HEK293 (cell line): Measurements from ENCODE around the gene BCAS3.
"Not testable (repeated sequence)": the region's sequence is repeated elsewhere in the genome, so short reads cannot be mapped to it uniquely, and the experiment has no call there.

Source experiments
- CTCF ChIA-PET: fragments of 350-600 bp; formaldehyde crosslinking; extraction: SDS; loops from one replicate; lab custom pipeline; 2021; ENCODE audit warnings: antibody characterized with exemption; lab: Yijun Ruan, JAX
- POLR2A ChIA-PET: fragments of 300-600 bp; formaldehyde crosslinking; extraction: SDS; loops from one replicate; lab custom pipeline; 2020; ENCODE audit warnings: antibody characterized with exemption, inconsistent platforms; lab: Yijun Ruan, JAX
- H3K27ac ChIP-seq: fragments of 200-500 bp; sonication (Bioruptor generic); 2 replicates; pipeline ENCODE4 v1.5.1; 2014; ENCODE audit warnings: low read depth, low read length, control low read depth, inconsistent platforms; ENCODE audit errors: extremely low read depth
- H3K36me3 ChIP-seq, 2 experiments: fragments of 200-500 bp in 1 of 2; sonication (Bioruptor generic) in 1 of 2; 1 replicate in 1 of 2; 2 replicates in 1 of 2; pipeline ENCODE4 v1.5.1; 2014 to 2017; ENCODE audit warnings: inconsistent platforms in 2 of 2, low read length in 2 of 2; ENCODE audit not compliant: control insufficient read depth in 2 of 2, insufficient read depth in 1 of 2
- H3K4me1 ChIP-seq: fragments of 200-500 bp; sonication (Bioruptor generic); 2 replicates; pipeline ENCODE4 v1.5.1; 2014; ENCODE audit warnings: mild to moderate bottlenecking, low read length, inconsistent platforms; ENCODE audit not compliant: control insufficient read depth, insufficient read depth
- H3K4me3 ChIP-seq: 2 replicates; pipeline ENCODE4 v1.5.1; 2011; ENCODE audit warnings: low read depth, mild to moderate bottlenecking, control low read depth, low read length, moderate library complexity
- H3K9me3 ChIP-seq: fragments of 200-500 bp; sonication (Bioruptor generic); 2 replicates; pipeline ENCODE4 v1.5.1; 2014; ENCODE audit warnings: low read depth, low read length, inconsistent platforms; ENCODE audit not compliant: control insufficient read depth, insufficient read depth
- OVOL3 ChIP-seq: fragments of 450-650 bp; formaldehyde crosslinking; IDR thresholded peaks from 2 replicates; pipeline ENCODE4 v1.5.1; 2016; ENCODE audit warnings: missing biosample characterization, missing genetic modification characterization
- REPIN1 ChIP-seq: fragments of 450-650 bp; formaldehyde crosslinking; IDR thresholded peaks from 2 replicates; pipeline ENCODE4 v1.5.1; 2017; ENCODE audit warnings: missing biosample characterization, missing genetic modification characterization, low read depth
- ZBTB1 ChIP-seq: fragments of 450-650 bp; formaldehyde crosslinking; IDR thresholded peaks from 2 replicates; pipeline ENCODE4 v1.5.1; 2016; ENCODE audit warnings: missing biosample characterization, missing genetic modification characterization
- ZBTB17 ChIP-seq: fragments of 450-650 bp; formaldehyde crosslinking; IDR thresholded peaks from 2 replicates; pipeline ENCODE4 v1.5.1; 2016; ENCODE audit warnings: missing biosample characterization, missing genetic modification characterization
- ZBTB8A ChIP-seq: fragments of 450-650 bp; formaldehyde crosslinking; IDR thresholded peaks from 2 replicates; pipeline ENCODE4 v1.5.1; 2016; ENCODE audit warnings: missing biosample characterization, missing genetic modification characterization
- ZFP3 ChIP-seq: fragments of 450-650 bp; formaldehyde crosslinking; IDR thresholded peaks from 2 replicates; pipeline ENCODE4 v1.5.1; 2016; ENCODE audit warnings: low read depth, missing biosample characterization, missing genetic modification characterization
- ZNF133 ChIP-seq: fragments of 450-650 bp; formaldehyde crosslinking; IDR thresholded peaks from 2 replicates; pipeline ENCODE4 v1.5.1; 2016; ENCODE audit warnings: missing biosample characterization, missing genetic modification characterization
- ZNF266 ChIP-seq: fragments of 450-650 bp; formaldehyde crosslinking; IDR thresholded peaks from 2 replicates; pipeline ENCODE4 v1.5.1; 2016; ENCODE audit warnings: missing biosample characterization, missing genetic modification characterization, low read depth
- ZNF394 ChIP-seq: fragments of 450-650 bp; formaldehyde crosslinking; IDR thresholded peaks from 2 replicates; pipeline ENCODE4 v1.5.1; 2016; ENCODE audit warnings: missing biosample characterization, missing genetic modification characterization, mild to moderate bottlenecking, moderate library complexity, borderline replicate concordance
- ZNF404 ChIP-seq: fragments of 450-650 bp; formaldehyde crosslinking; IDR thresholded peaks from 2 replicates; pipeline ENCODE4 v1.5.1; 2017; ENCODE audit warnings: missing biosample characterization, missing genetic modification characterization
- ZNF423 ChIP-seq: fragments of 450-650 bp; formaldehyde crosslinking; IDR thresholded peaks from 2 replicates; pipeline ENCODE4 v1.5.1; 2016; ENCODE audit warnings: missing biosample characterization, missing genetic modification characterization
- ZNF426 ChIP-seq: fragments of 450-650 bp; formaldehyde crosslinking; IDR thresholded peaks from 2 replicates; pipeline ENCODE4 v1.5.1; 2017; ENCODE audit warnings: missing biosample characterization, missing genetic modification characterization, mild to moderate bottlenecking, inconsistent platforms, moderate library complexity
- ZNF48 ChIP-seq: fragments of 450-650 bp; formaldehyde crosslinking; IDR thresholded peaks from 2 replicates; pipeline ENCODE4 v1.5.1; 2016; ENCODE audit warnings: missing biosample characterization, missing genetic modification characterization
- ZNF544 ChIP-seq: fragments of 450-650 bp; formaldehyde crosslinking; IDR thresholded peaks from 2 replicates; pipeline ENCODE4 v1.5.0; 2017; ENCODE audit warnings: missing biosample characterization, missing genetic modification characterization
- ZNF621 ChIP-seq: fragments of 450-650 bp; formaldehyde crosslinking; IDR thresholded peaks from 2 replicates; pipeline ENCODE4 v1.5.1; 2017; ENCODE audit warnings: missing biosample characterization, missing genetic modification characterization
- ZNF623 ChIP-seq: fragments of 450-650 bp; formaldehyde crosslinking; IDR thresholded peaks from 2 replicates; pipeline ENCODE4 v1.5.1; 2016; ENCODE audit warnings: missing biosample characterization, missing genetic modification characterization
- TF ChIP-seq, protein P1 (sequence below): fragments of 450-650 bp; formaldehyde crosslinking; IDR thresholded peaks from 2 replicates; pipeline ENCODE4 v1.5.1; 2016; ENCODE audit warnings: missing biosample characterization, missing genetic modification characterization
- TF ChIP-seq, protein P2 (sequence below): fragments of 450-650 bp; formaldehyde crosslinking; IDR thresholded peaks from 2 replicates; pipeline ENCODE4 v1.5.1; 2016; ENCODE audit warnings: missing biosample characterization, missing genetic modification characterization
- TF ChIP-seq, protein P3 (sequence below): fragments of 450-650 bp; formaldehyde crosslinking; IDR thresholded peaks from 2 replicates; pipeline ENCODE4 v1.5.1; 2016; ENCODE audit warnings: missing biosample characterization, missing genetic modification characterization
- TF ChIP-seq, protein P4 (sequence below): fragments of 450-650 bp; formaldehyde crosslinking; optimal IDR thresholded peaks from 2 replicates; pipeline ENCODE3; 2016; ENCODE audit warnings: missing biosample characterization, mild to moderate bottlenecking, missing genetic modification characterization
- TF ChIP-seq, protein P5 (sequence below): fragments of 450-650 bp; formaldehyde crosslinking; conservative IDR thresholded peaks from 2 replicates; pipeline ENCODE4 v1.5.1; 2016; ENCODE audit warnings: low read depth, missing biosample characterization, missing genetic modification characterization

BCAS3 gene

DNA sequence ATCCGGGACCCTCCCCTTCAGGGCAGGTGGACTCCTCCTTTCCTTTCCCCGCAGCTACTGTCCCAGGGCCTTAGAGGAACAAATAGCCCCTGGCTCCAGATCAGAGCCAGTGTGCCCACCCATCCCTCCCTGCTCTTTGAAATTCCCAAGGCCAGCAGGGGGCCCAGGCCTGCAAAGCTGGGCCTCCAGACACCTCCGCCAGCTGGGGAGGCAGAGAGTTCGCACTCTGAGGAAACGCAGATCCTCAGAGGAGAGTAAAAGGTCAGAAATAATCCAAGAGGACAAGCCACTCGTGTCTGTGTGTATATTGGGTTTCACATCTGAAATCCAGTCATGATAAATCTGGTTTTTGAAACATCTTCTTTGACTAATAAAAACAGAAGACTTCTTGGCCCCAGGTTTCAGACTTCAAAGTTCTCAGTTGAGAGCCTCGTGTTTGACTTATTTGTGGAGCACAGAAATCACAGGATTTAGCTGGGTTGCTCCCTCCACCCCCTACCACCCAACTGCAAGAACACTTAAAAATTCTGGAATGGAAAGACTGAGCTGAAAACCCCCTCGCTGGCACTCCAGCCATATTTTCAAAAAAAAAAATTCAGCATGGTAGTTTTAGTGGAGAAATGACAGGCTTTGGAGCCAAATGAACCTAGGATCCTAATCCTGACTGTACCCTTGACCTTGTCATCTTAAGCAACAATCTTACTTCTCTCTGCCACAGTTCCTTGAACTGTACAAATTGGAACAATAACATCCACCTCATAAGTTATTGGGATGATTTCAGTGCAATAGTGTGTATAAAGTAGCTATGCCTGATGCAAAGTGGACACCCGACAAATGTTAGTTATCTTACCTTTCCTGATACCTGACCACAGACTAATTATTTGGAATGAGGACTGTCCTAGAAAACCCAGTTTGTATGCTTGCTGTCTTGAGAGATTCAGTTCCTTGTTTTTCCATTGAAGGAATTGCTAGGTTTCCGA lies 677.5 kb downstream of the BCAS3 start:
- no peak overlapping the region for H3K4me3 ChIP-seq
- CTCF ChIA-PET: interaction anchor here (0.6 to 1.8 kb wide), 4 partner anchors 35 to 316 kb away, joined by 3 to 5 read pairs (median 4); partner anchors contain the start of gene TBX2
- POLR2A ChIA-PET: no interaction called here
- H3K9me3 ChIP-seq: no peaks in the 10 kb centered on the region
- TF ChIP-seq, protein P1, sequence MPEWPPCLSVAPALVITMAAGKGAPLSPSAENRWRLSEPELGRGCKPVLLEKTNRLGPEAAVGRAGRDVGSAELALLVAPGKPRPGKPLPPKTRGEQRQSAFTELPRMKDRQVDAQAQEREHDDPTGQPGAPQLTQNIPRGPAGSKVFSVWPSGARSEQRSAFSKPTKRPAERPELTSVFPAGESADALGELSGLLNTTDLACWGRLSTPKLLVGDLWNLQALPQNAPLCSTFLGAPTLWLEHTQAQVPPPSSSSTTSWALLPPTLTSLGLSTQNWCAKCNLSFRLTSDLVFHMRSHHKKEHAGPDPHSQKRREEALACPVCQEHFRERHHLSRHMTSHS: no peak
- TF ChIP-seq ZNF404 (tag by site-specific recombination) (no peak), ZNF544 (no peak), OVOL3 (tag by site-specific recombination) (no peak), ZNF423 (tag by site-specific recombination) (no peak), ZNF48 (tag by site-specific recombination) (no peak), ZNF133 (no peak), REPIN1 (no peak), ZNF621 (tag by site-specific recombination) (no peak), ZNF394 (no peak), ZNF266 (no peak), ZBTB1 (tag by site-specific recombination) (no peak), ZFP3 (tag by site-specific recombination) (no peak), ZBTB17 (tag by site-specific recombination) (no peak)
- TF ChIP-seq, protein P2, sequence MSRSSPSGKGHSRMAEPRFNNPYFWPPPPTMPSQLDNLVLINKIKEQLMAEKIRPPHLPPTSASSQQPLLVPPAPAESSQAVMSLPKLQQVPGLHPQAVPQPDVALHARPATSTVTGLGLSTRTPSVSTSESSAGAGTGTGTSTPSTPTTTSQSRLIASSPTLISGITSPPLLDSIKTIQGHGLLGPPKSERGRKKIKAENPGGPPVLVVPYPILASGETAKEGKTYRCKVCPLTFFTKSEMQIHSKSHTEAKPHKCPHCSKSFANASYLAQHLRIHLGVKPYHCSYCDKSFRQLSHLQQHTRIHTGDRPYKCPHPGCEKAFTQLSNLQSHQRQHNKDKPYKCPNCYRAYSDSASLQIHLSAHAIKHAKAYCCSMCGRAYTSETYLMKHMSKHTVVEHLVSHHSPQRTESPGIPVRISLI: no peak
- TF ChIP-seq, protein P3, sequence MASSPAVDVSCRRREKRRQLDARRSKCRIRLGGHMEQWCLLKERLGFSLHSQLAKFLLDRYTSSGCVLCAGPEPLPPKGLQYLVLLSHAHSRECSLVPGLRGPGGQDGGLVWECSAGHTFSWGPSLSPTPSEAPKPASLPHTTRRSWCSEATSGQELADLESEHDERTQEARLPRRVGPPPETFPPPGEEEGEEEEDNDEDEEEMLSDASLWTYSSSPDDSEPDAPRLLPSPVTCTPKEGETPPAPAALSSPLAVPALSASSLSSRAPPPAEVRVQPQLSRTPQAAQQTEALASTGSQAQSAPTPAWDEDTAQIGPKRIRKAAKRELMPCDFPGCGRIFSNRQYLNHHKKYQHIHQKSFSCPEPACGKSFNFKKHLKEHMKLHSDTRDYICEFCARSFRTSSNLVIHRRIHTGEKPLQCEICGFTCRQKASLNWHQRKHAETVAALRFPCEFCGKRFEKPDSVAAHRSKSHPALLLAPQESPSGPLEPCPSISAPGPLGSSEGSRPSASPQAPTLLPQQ (tag by site-specific recombination): no peak
- TF ChIP-seq, protein P4, sequence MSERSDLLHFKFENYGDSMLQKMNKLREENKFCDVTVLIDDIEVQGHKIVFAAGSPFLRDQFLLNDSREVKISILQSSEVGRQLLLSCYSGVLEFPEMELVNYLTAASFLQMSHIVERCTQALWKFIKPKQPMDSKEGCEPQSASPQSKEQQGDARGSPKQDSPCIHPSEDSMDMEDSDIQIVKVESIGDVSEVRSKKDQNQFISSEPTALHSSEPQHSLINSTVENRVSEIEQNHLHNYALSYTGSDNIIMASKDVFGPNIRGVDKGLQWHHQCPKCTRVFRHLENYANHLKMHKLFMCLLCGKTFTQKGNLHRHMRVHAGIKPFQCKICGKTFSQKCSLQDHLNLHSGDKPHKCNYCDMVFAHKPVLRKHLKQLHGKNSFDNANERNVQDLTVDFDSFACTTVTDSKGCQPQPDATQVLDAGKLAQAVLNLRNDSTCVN: no peak
- TF ChIP-seq, all 188 proteins: peak for 0
- Histone ChIP-seq H3K27ac (no peak overlapping the region), H3K36me3 (no peaks in the 10 kb centered on the region), H3K4me1 (no peaks in the 10 kb centered on the region)

DNA sequence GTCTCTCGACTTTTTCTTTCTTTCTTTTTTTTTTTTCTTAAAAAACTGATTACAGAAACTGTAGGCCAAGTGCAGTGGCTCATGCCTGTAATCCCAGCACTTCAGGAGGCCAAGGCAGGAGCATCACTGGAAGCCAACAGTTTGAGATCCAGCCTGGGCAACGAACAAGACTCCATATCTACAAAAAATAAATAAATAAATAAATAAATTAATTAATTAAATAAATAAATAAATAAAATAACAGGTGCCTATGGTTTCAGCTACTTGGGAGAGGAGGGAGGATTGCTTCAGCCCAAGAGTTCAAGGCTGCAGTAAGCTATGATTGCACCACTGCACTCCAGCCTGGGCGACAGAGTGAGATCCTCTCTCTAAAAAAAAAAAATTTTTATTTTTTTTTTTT lies 679.4 kb downstream of the BCAS3 start:
- not testable (repeated sequence) for H3K27ac ChIP-seq, H3K36me3 ChIP-seq, H3K9me3 ChIP-seq, H3K4me3 ChIP-seq, H3K4me1 ChIP-seq
- POLR2A ChIA-PET: interaction anchor here (1.1 kb wide), 1 partner anchor 10 kb away, joined by 3 read pairs; no protein-coding TSS in a partner anchor
- CTCF ChIA-PET: interaction anchor here (1.2 kb wide), 1 partner anchor 33 kb away, joined by 3 read pairs; no protein-coding TSS in a partner anchor
- peak; percentile 70 for TF ChIP-seq ZNF426
- TF ChIP-seq, protein P5, sequence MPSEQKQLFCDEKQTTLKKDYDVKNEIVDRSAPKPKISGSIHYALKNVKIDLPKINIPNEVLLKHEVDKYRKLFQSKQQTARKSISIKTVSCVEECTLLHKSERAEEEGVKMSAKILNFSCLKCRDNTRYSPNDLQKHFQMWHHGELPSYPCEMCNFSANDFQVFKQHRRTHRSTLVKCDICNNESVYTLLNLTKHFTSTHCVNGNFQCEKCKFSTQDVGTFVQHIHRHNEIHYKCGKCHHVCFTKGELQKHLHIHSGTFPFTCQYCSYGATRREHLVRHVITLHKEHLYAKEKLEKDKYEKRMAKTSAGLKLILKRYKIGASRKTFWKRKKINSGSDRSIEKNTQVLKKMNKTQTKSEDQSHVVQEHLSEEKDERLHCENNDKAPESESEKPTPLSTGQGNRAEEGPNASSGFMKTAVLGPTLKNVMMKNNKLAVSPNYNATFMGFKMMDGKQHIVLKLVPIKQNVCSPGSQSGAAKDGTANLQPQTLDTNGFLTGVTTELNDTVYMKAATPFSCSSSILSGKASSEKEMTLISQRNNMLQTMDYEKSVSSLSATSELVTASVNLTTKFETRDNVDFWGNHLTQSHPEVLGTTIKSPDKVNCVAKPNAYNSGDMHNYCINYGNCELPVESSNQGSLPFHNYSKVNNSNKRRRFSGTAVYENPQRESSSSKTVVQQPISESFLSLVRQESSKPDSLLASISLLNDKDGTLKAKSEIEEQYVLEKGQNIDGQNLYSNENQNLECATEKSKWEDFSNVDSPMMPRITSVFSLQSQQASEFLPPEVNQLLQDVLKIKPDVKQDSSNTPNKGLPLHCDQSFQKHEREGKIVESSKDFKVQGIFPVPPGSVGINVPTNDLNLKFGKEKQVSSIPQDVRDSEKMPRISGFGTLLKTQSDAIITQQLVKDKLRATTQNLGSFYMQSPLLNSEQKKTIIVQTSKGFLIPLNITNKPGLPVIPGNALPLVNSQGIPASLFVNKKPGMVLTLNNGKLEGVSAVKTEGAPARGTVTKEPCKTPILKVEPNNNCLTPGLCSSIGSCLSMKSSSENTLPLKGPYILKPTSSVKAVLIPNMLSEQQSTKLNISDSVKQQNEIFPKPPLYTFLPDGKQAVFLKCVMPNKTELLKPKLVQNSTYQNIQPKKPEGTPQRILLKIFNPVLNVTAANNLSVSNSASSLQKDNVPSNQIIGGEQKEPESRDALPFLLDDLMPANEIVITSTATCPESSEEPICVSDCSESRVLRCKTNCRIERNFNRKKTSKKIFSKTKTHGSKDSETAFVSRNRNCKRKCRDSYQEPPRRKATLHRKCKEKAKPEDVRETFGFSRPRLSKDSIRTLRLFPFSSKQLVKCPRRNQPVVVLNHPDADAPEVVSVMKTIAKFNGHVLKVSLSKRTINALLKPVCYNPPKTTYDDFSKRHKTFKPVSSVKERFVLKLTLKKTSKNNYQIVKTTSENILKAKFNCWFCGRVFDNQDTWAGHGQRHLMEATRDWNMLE: peak; percentile 58; the same call in 1 of the 2 replicates
- peak; percentile 30; the same call in 1 of the 2 replicates for TF ChIP-seq ZNF623 (tag by site-specific recombination)
- TF ChIP-seq ZBTB8A (tag by site-specific recombination): 0 out of 2 replicates have a peak, but pooled peaks have one; percentile 20
